ENCODE measurements around the gene TAF4B.

- TF ChIP-seq CTCF (IDR thresholded peaks at IDR 0.05; ENCODE audit: poor library complexity), result no peak
- no peak for TF ChIP-seq EZH2phosphoT487 (IDR thresholded peaks at IDR 0.05; ENCODE audit: low read depth, severe bottlenecking, unreplicated experiment)
These were observed 188.7 kb downstream of the TAF4B start for GRCh38 chr18:26414901-26415440.
